GM19455 (cell line): ENCODE results near the gene KLHL40.

ENCODE experiments used
- ATAC-seq: cut with Tn5 transposase; IDR thresholded peaks from one replicate; pipeline ENCODE4 v1.9.1; 2021; ENCODE audit not compliant: unreplicated experiment

The KLHL40 gene

GRCh38 chr3:42688487-42689420 is 3.4 kb downstream of the KLHL40 start:
- no peak for ATAC-seq

- ATAC-seq: no peak
Measured at GRCh38 chr3:42689421-42690014, 4.2 kb downstream of the KLHL40 start.

- no peak for ATAC-seq
Measured at GRCh38 chr3:42690191-42690590, 4.9 kb downstream of the KLHL40 start.

GRCh38 chr3:42690766-42691680 is 5.7 kb downstream of the KLHL40 start:
- ATAC-seq: no peak

- ATAC-seq: no peak
Measured at GRCh38 chr3:42691816-42692666, 6.7 kb downstream of the KLHL40 start.

- ATAC-seq: no peak
Measured at GRCh38 chr3:42692667-42693529, 7.6 kb downstream of the KLHL40 start.

- no peak for ATAC-seq
Measured at GRCh38 chr3:42693530-42693930, 8.2 kb downstream of the KLHL40 start.

GRCh38 chr3:42694366-42694765 is 9.0 kb downstream of the KLHL40 start:
- no peak for ATAC-seq

- no peak for ATAC-seq
Measured at GRCh38 chr3:42696356-42697288, 11.3 kb downstream of the KLHL40 start.

GRCh38 chr3:42697289-42698051 is 12.1 kb downstream of the KLHL40 start:
- no peak for ATAC-seq

GRCh38 chr3:42698216-42698910 is 13.0 kb downstream of the KLHL40 start:
- no peak for ATAC-seq

- ATAC-seq: no peak
Measured at GRCh38 chr3:42698911-42699230, 13.5 kb downstream of the KLHL40 start.

- no peak for ATAC-seq
Measured at GRCh38 chr3:42699511-42699971, 14.2 kb downstream of the KLHL40 start.

- ATAC-seq: no peak
Measured at GRCh38 chr3:42700366-42701288, 15.3 kb downstream of the KLHL40 start.

- ATAC-seq: no peak
Measured at GRCh38 chr3:42701371-42702065, 16.2 kb downstream of the KLHL40 start.
